Dorsolateral prefrontal cortex (tissue), 118 donors: Measurements from ENCODE around the gene TMEM19. TPM values are rescaled to one million over a fixed set of nuclear protein-coding genes. Genes with fewer than 3 reads are reported as not detected.

Experiments
- total RNA-seq, 120 experiments: library from RNA; stranded (reverse); gene quantifications; one replicate each; pipeline versions ENCODE4 v1.2.3 to v1.2.4, GENCODE V29; 2022

Gene TMEM19
- total RNA-seq, 120 experiments from 2014 or later: 15.3 to 39.6 (median 23.5) TPM

Other genes starting within 250 kb of the TMEM19 start
- gene LGR5, start 246.3 kb upstream of the TMEM19 start, total RNA-seq: 10 to 100 TPM in 38 of 120 experiments, 1 to 10 TPM in 82; 1.1 to 33.8 (median 7.3) TPM
- gene ZFC3H1, start 22.2 kb upstream of the TMEM19 start, total RNA-seq: 100 to 1,000 TPM in 1 of 120 experiments, 10 to 100 TPM in 119; 49.7 to 102 (median 66.9) TPM
- 10 to 100 TPM in 94 of 120 experiments, 1 to 10 TPM in 26; 6.8 to 32.4 (median 12.8) TPM for gene THAP2, start 21.8 kb upstream of the TMEM19 start, total RNA-seq
- gene RAB21, start 68.8 kb downstream of the TMEM19 start, total RNA-seq: 100 to 1,000 TPM in 4 of 120 experiments, 10 to 100 TPM in 116; 57.7 to 116 (median 79.5) TPM
- 10 to 100 TPM; 40.1 to 78.8 (median 58.1) TPM for gene TBC1D15, start 153.7 kb downstream of the TMEM19 start, total RNA-seq